Gastrocnemius medialis (tissue), 4 donors: ENCODE data around the gene CACNA1C. TPM values are rescaled to one million over a fixed set of nuclear protein-coding genes. Genes with fewer than 3 reads are reported as not detected.

Source experiments
- ATAC-seq, 2 donors: fragments of 150-250 bp; one replicate each; pipeline ENCODE4 v1.9.1; 2016
- DNase-seq, 2 donors: peaks; one replicate each; pipeline ENCODE4 v3.0.0-alpha.2; 2019
- H3K27ac ChIP-seq, 4 donors: fragments of 200-600 bp; sonication (generic); 1 replicate in 1 of 4; 2 replicates in 3 of 4; pipeline ENCODE4 v1.5.1; 2016 to 2018; ENCODE audit warnings: mild to moderate bottlenecking in 2 of 4, moderate library complexity in 1 of 4
- H3K27me3 ChIP-seq, 3 donors: fragments of 200-600 bp; sonication (generic) in 2 of 3; 1 replicate in 1 of 3; 2 replicates in 2 of 3; pipeline versions ENCODE4 v1.5.1 to v1.6.0; 2016 to 2019; ENCODE audit warnings: mild to moderate bottlenecking in 1 of 3, moderate library complexity in 1 of 3
- H3K36me3 ChIP-seq, 2 donors: fragments of 200-600 bp; sonication (generic) in 1 of 2; one replicate each; pipeline ENCODE4 v1.5.1; 2017 to 2018
- H3K4me1 ChIP-seq, 2 donors: fragments of 200-600 bp; sonication (generic) in 1 of 2; one replicate each; pipeline ENCODE4 v1.5.1; 2016 to 2017; ENCODE audit warnings: mild to moderate bottlenecking in 2 of 2
- H3K4me3 ChIP-seq, 4 donors: fragments of 200-600 bp; sonication (generic) in 3 of 4; 1 replicate in 1 of 4; 2 replicates in 3 of 4; pipeline ENCODE4 v1.5.1; 2016 to 2019; ENCODE audit warnings: mild to moderate bottlenecking in 2 of 4
- H3K9me3 ChIP-seq, 3 donors: fragments of 200-600 bp; sonication (generic) in 2 of 3; 1 replicate in 1 of 3; 2 replicates in 2 of 3; pipeline ENCODE4 v1.5.1; 2016 to 2019
- POLR2A ChIP-seq, 2 donors: fragments of 450-650 bp; IDR thresholded peaks; one replicate each; pipeline ENCODE4 v1.6.1; 2017; ENCODE audit warnings: antibody characterized with exemption in 2 of 2, mild to moderate bottlenecking in 2 of 2, moderate library complexity in 2 of 2
- in situ Hi-C, 4 donors: fragments of 200-750 bp; cut with MboI; loops; one replicate each; pipeline versions ENCODE4 v1.15.0 to v1.8.0; 2017; ENCODE audit warnings: low sequenced_read_pairs in 4 of 4
- intact Hi-C: fragments of 100-400 bp; cut with DNase I; formaldehyde crosslinking; loops from one replicate; pipeline ENCODE4 v1.15.1; 2023; ENCODE audit warnings: low total_unique reads
- total RNA-seq, 4 donors: library from RNA; depleted of rRNA; stranded (reverse); fragments of >200 nt; gene quantifications; one replicate each; pipeline versions ENCODE4 v1.1.0 to v1.2.3, GENCODE V29; 2016
- TF ChIP-seq, protein P1 (sequence below), 5 experiments: fragments of 450-650 bp in 3 of 5; fragments of 200-600 bp in 2 of 5; sonication (generic) in 2 of 5; IDR thresholded peaks in 4 of 5; conservative IDR thresholded peaks in 1 of 5; 1 replicate in 4 of 5; 2 replicates in 1 of 5; pipeline ENCODE4 v1.5.1; 2016 to 2019; ENCODE audit warnings: antibody characterized with exemption in 5 of 5, mild to moderate bottlenecking in 3 of 5, moderate library complexity in 3 of 5

Gene CACNA1C
- total RNA-seq, 4 donors from 2014 or later: 0.80 to 1.8 (median 0.91) TPM

- Histone ChIP-seq H3K4me1 (no peaks in the 10 kb centered on the region), H3K36me3 (no peaks in the 10 kb centered on the region), H3K9me3 (no peaks in the 10 kb centered on the region), H3K27ac (no peak overlapping the region), H3K4me3 (no peak overlapping the region), H3K27me3 (peaks cover 0 to 5% (median 0%) of the 10 kb centered on the region in 3 donors)
- intact Hi-C loops: no loop called here
- TF ChIP-seq, protein P1, sequence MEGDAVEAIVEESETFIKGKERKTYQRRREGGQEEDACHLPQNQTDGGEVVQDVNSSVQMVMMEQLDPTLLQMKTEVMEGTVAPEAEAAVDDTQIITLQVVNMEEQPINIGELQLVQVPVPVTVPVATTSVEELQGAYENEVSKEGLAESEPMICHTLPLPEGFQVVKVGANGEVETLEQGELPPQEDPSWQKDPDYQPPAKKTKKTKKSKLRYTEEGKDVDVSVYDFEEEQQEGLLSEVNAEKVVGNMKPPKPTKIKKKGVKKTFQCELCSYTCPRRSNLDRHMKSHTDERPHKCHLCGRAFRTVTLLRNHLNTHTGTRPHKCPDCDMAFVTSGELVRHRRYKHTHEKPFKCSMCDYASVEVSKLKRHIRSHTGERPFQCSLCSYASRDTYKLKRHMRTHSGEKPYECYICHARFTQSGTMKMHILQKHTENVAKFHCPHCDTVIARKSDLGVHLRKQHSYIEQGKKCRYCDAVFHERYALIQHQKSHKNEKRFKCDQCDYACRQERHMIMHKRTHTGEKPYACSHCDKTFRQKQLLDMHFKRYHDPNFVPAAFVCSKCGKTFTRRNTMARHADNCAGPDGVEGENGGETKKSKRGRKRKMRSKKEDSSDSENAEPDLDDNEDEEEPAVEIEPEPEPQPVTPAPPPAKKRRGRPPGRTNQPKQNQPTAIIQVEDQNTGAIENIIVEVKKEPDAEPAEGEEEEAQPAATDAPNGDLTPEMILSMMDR (IDR thresholded peaks at IDR 0.05 in 4 of 5, conservative IDR thresholded peaks at IDR 0.05 in 1 of 5): no peak
- no peak for TF ChIP-seq POLR2A (IDR thresholded peaks at IDR 0.05)
- peak in 1 of 2 donors; percentile 33 for ATAC-seq
- in situ Hi-C loops: no loop called here
- no peak for DNase-seq
These were observed 560.7 kb downstream of the CACNA1C start for GRCh38 chr12:2613326-2614073.

DNA sequence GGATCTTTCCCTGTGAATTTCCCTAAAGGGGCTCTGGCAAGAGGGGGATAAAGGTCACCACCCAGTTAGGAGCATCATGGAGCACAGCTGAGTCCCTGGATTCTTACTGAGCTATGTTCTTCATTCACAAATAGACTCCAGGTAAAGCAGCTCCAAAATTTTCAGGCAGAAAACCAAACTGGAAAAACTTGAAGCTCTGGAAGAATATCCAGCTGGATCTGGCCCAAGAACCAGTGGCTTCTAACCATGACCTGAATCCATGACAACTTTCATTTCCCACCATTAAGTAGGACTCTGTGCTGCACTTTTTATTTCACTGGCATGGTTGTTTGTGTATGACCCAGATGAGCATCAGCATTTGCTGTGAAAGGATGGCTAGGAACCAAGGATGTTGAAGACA lies 561.6 kb downstream of the CACNA1C start:
- Histone ChIP-seq H3K27me3 (peaks cover 0 to 5% (median 0%) of the 10 kb centered on the region in 3 donors), H3K9me3 (no peaks in the 10 kb centered on the region), H3K27ac (no peak overlapping the region), H3K36me3 (no peaks in the 10 kb centered on the region), H3K4me1 (no peaks in the 10 kb centered on the region), H3K4me3 (no peak overlapping the region)
- intact Hi-C loops: no loop called here
- no peak for TF ChIP-seq POLR2A (IDR thresholded peaks at IDR 0.05)
- TF ChIP-seq, protein P1 (IDR thresholded peaks at IDR 0.05 in 4 of 5, conservative IDR thresholded peaks at IDR 0.05 in 1 of 5): no peak
- ATAC-seq (no peak), DNase-seq (no peak)
- in situ Hi-C loops: no loop called here

DNA sequence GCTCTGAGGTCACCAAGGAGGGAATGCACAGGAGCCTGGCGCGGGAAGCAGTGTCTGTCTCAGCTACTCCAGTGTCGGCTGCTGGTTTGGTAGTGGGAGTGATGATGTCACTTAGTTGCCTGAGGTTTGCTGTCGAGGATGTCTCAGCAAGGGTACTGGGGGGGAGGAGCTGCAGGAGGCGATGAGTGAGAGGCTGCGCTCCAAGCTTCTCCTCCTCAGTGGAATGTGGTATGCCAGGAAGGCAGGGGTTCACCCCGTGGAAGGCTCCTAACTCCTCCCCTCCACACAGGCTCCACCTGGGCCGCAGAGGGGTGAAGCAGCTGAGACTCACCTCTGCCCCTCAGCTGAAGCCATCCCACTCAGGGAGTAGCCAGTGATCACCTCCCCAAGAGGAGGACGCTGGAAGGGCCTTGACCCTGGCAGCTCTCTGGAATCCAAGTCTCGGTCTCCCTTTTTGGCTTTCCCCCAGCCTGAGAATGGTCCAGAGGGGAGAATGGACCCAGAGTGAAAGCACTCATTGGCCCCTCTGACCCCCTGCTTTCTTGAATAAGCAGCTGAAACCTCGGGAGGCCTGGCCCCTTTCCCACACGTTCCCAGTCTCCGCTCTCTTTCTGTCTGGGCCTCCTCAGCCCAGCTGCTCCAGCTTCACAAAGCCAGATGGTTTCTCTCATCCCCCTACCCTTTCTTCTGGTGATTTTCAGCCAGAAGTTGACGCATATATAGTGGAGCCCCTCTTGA lies 563.0 kb downstream of the CACNA1C start:
- H3K36me3 ChIP-seq: no peaks in the 10 kb centered on the region
- TF ChIP-seq POLR2A (IDR thresholded peaks at IDR 0.05): no peak
- TF ChIP-seq, protein P1 (IDR thresholded peaks at IDR 0.05 in 4 of 5, conservative IDR thresholded peaks at IDR 0.05 in 1 of 5): no peak
- no peaks in the 10 kb centered on the region for H3K9me3 ChIP-seq
- ATAC-seq: no peak
- no peak for DNase-seq
- H3K4me3 ChIP-seq: no peak overlapping the region
- no peak overlapping the region for H3K27ac ChIP-seq
- H3K27me3 ChIP-seq: peaks cover 0 to 5% (median 0%) of the 10 kb centered on the region in 3 donors
- intact Hi-C loops (no loop called here), in situ Hi-C loops (no loop called here)
- H3K4me1 ChIP-seq: no peaks in the 10 kb centered on the region

GRCh38 chr12:2616763-2617162 lies 564.0 kb downstream of the CACNA1C start:
- Histone ChIP-seq H3K9me3 (no peaks in the 10 kb centered on the region), H3K4me1 (no peaks in the 10 kb centered on the region), H3K27me3 (peaks cover 0 to 5% (median 0%) of the 10 kb centered on the region in 3 donors), H3K4me3 (no peak overlapping the region), H3K27ac (no peak overlapping the region), H3K36me3 (no peaks in the 10 kb centered on the region)
- intact Hi-C loops (no loop called here), in situ Hi-C loops (no loop called here)
- DNase-seq (no peak), ATAC-seq (no peak)
- TF ChIP-seq, protein P1 (IDR thresholded peaks at IDR 0.05 in 4 of 5, conservative IDR thresholded peaks at IDR 0.05 in 1 of 5): no peak
- no peak for TF ChIP-seq POLR2A (IDR thresholded peaks at IDR 0.05)
